Measurements from ENCODE around the gene KRTAP12-4. TPM values are rescaled to one million over a fixed set of nuclear protein-coding genes. Genes with fewer than 3 reads are reported as not detected.

Gene KRTAP12-4
- total RNA-seq, 4 donors from 2014 or later, result not detected

DNA sequence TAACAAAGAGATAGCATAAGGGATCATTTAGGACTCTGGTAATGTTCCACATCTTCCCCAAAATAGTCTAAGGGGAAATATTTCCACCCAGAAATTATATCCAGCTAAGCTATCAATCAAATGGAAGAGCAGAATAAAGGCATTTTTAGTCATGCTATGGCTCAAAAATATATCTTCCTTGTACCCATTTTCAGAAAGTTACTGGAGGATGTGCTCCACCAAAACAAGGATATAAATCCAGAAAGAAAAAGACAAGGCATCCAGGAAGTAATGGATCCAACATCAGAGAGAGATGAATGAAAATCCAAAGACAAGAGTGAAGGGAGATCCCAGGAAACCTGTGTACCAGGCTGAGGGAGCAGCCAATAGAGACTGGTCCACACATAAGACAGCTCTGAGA lies 45.3 kb downstream of the KRTAP12-4 start:
- no peaks in the 10 kb centered on the region for H3K4me1 ChIP-seq
- H3K27ac ChIP-seq (replicated peaks in 1 of 4), result no peak overlapping the region
- H3K36me3 ChIP-seq, result no peaks in the 10 kb centered on the region
- peaks cover 0 to 34% (median 23%) of the 10 kb centered on the region in 4 donors for H3K9me3 ChIP-seq
- TF ChIP-seq EP300 (IDR thresholded peaks at IDR 0.05) (no peak), POLR2AphosphoS5 (IDR thresholded peaks at IDR 0.05) (no peak), POLR2A (IDR thresholded peaks at IDR 0.05; ENCODE audit: low read depth) (no peak)
- TF ChIP-seq, protein P1, sequence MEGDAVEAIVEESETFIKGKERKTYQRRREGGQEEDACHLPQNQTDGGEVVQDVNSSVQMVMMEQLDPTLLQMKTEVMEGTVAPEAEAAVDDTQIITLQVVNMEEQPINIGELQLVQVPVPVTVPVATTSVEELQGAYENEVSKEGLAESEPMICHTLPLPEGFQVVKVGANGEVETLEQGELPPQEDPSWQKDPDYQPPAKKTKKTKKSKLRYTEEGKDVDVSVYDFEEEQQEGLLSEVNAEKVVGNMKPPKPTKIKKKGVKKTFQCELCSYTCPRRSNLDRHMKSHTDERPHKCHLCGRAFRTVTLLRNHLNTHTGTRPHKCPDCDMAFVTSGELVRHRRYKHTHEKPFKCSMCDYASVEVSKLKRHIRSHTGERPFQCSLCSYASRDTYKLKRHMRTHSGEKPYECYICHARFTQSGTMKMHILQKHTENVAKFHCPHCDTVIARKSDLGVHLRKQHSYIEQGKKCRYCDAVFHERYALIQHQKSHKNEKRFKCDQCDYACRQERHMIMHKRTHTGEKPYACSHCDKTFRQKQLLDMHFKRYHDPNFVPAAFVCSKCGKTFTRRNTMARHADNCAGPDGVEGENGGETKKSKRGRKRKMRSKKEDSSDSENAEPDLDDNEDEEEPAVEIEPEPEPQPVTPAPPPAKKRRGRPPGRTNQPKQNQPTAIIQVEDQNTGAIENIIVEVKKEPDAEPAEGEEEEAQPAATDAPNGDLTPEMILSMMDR (IDR thresholded peaks at IDR 0.05), result no peak
- intact Hi-C loops (cut with DNase I), result no loop called here
- H3K27me3 ChIP-seq, result peaks cover 0 to 30% (median 0%) of the 10 kb centered on the region in 4 donors
- H3K4me3 ChIP-seq, result no peak overlapping the region
- DNase-seq (ENCODE audit: extremely low spot score), result no peak

DNA sequence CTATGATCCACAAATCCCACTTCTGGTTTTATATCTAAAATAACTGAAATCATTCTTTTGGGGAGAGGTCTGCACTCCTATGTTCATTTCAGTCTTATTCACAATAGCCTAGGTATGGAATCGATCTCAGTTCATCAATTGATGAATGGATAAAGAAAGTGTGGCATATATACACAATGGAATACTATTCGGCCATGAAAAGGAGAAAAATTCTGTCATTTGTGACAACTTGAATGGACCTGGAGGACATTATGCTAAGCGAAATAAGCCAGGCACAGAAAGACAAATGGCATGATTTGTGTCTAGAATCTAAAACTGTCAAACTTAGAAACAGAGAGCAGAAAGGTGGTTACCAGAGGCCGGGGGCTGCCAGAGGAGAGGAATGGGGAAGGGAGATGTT lies 48.0 kb downstream of the KRTAP12-4 start:
- H3K9me3 ChIP-seq, result peaks cover 0 to 30% (median 20%) of the 10 kb centered on the region in 4 donors
- no peak for DNase-seq (ENCODE audit: extremely low spot score)
- no peak for TF ChIP-seq POLR2A (IDR thresholded peaks at IDR 0.05; ENCODE audit: low read depth)
- no peak for TF ChIP-seq EP300 (IDR thresholded peaks at IDR 0.05)
- no peak for TF ChIP-seq POLR2AphosphoS5 (IDR thresholded peaks at IDR 0.05)
- TF ChIP-seq, protein P1 (IDR thresholded peaks at IDR 0.05), result no peak
- 70% methylated on average over 4 of the region's 4 CpGs for WGBS
- H3K36me3 ChIP-seq, result no peaks in the 10 kb centered on the region
- H3K27ac ChIP-seq (replicated peaks in 1 of 4), result no peak overlapping the region
- H3K4me1 ChIP-seq, result no peaks in the 10 kb centered on the region
- intact Hi-C loops (cut with DNase I), result no loop called here
- no peak overlapping the region for H3K4me3 ChIP-seq
- peaks cover 0 to 32% (median 0%) of the 10 kb centered on the region in 4 donors for H3K27me3 ChIP-seq

Small RNA genes lying within 50 kb of the gene (small RNA-seq; reads per million reads assigned to genes)
- 0 reads per million in 3 donors for gene KRTAP12-6P

Other genes starting within 250 kb of the KRTAP12-4 start
- gene LRRC3, start 199.1 kb downstream of the KRTAP12-4 start, total RNA-seq, result 1 to 10 TPM; 3.3 to 6.6 (median 5.3) TPM
- not detected for gene KRTAP10-1, start 114.5 kb downstream of the KRTAP12-4 start, total RNA-seq
- gene KRTAP10-2, start 103.2 kb downstream of the KRTAP12-4 start, total RNA-seq, result not detected
- not detected for gene KRTAP10-3, start 95.9 kb downstream of the KRTAP12-4 start, total RNA-seq
- not detected for gene KRTAP10-4, start 80.9 kb downstream of the KRTAP12-4 start, total RNA-seq
- not detected for gene KRTAP10-5, start 74.1 kb downstream of the KRTAP12-4 start, total RNA-seq
- gene KRTAP10-6, start 62.2 kb downstream of the KRTAP12-4 start, total RNA-seq, result not detected
- not detected for gene KRTAP10-7, start 54.1 kb downstream of the KRTAP12-4 start, total RNA-seq
- not detected for gene KRTAP10-8, start 42.6 kb downstream of the KRTAP12-4 start, total RNA-seq
- gene KRTAP10-9, start 27.6 kb downstream of the KRTAP12-4 start, total RNA-seq, result not detected
- not detected for gene KRTAP10-10, start 17.3 kb downstream of the KRTAP12-4 start, total RNA-seq
- not detected for gene KRTAP10-11, start 8.2 kb downstream of the KRTAP12-4 start, total RNA-seq
- not detected for gene KRTAP12-3, start 3.3 kb upstream of the KRTAP12-4 start, total RNA-seq
- gene KRTAP12-2, start 12.3 kb upstream of the KRTAP12-4 start, total RNA-seq, result not detected
- not detected for gene KRTAP12-1, start 27.5 kb upstream of the KRTAP12-4 start, total RNA-seq
- gene KRTAP10-12, start 42.5 kb upstream of the KRTAP12-4 start, total RNA-seq, result not detected
- under 1 TPM in 2 of 4 donors, not detected in 2; under 0.01 to 0.23 TPM for gene TSPEAR, start 56.9 kb upstream of the KRTAP12-4 start, total RNA-seq
- gene UBE2G2, start 147.2 kb upstream of the KRTAP12-4 start, total RNA-seq, result 100 to 1,000 TPM in 1 of 4 donors, 10 to 100 TPM in 3; 74.4 to 174 (median 81.7) TPM
- gene SUMO3, start 163.4 kb upstream of the KRTAP12-4 start, total RNA-seq, result 10 to 100 TPM; 46.1 to 52.2 (median 48.6) TPM
- gene PTTG1IP, start 219.0 kb upstream of the KRTAP12-4 start, total RNA-seq, result 100 to 1,000 TPM; 222 to 382 (median 302) TPM